CD14-positive monocyte (primary cell): ENCODE data around the gene TMEM60. TPM values are rescaled to one million over a fixed set of nuclear protein-coding genes. Genes with fewer than 3 reads are reported as not detected.

Experiments
- DNase-seq, 3 donors: peaks; one replicate each; pipeline ENCODE4 v3.0.0-alpha.2; 2011 to 2022
- H2AFZ ChIP-seq: 2 replicates; pipeline ENCODE4 v1.6.0; 2012; ENCODE audit warnings: mild to moderate bottlenecking, low read depth, low read length, inconsistent platforms; ENCODE audit not compliant: insufficient read depth, poor library complexity, severe bottlenecking
- H3K27ac ChIP-seq, 2 donors: 1 replicate in 1 of 2; 2 replicates in 1 of 2; pipeline ENCODE4 v1.5.1; 2012 to 2013; ENCODE audit warnings: low read length in 2 of 2, control low read depth in 1 of 2, inconsistent platforms in 1 of 2, low read depth in 1 of 2, mild to moderate bottlenecking in 1 of 2
- H3K27me3 ChIP-seq, 2 donors: one replicate each; pipeline versions ENCODE4 v1.6.0 to v1.6.1; 2011 to 2013; ENCODE audit warnings: low read length in 2 of 2; ENCODE audit not compliant: control insufficient read depth in 2 of 2, insufficient read depth in 2 of 2
- H3K36me3 ChIP-seq, 2 donors: replicated peaks in 1 of 2; 1 replicate in 1 of 2; 2 replicates in 1 of 2; pipeline versions ENCODE4 v1.5.1 to v1.6.1; 2012 to 2013; ENCODE audit warnings: low read length in 2 of 2, control low read depth in 1 of 2, inconsistent platforms in 1 of 2, mild to moderate bottlenecking in 1 of 2; ENCODE audit not compliant: insufficient read depth in 2 of 2, control insufficient read depth in 1 of 2
- H3K4me1 ChIP-seq, 2 donors: 1 replicate in 1 of 2; 2 replicates in 1 of 2; pipeline versions ENCODE4 v1.5.1 to v1.6.1; 2012 to 2013; ENCODE audit warnings: low read length in 2 of 2, control low read depth in 1 of 2, inconsistent platforms in 1 of 2, mild to moderate bottlenecking in 1 of 2, moderate library complexity in 1 of 2; ENCODE audit not compliant: insufficient read depth in 2 of 2, control insufficient read depth in 1 of 2
- H3K4me2 ChIP-seq: replicated peaks from 2 replicates; pipeline ENCODE3; 2012; ENCODE audit warnings: low read length, moderate library complexity, mild to moderate bottlenecking; ENCODE audit not compliant: poor library complexity, severe bottlenecking; ENCODE audit errors: extremely low read depth
- H3K4me3 ChIP-seq, 3 experiments: fragments of 200-600 bp in 1 of 3; sonication (generic) in 1 of 3; replicated peaks in 1 of 3; 1 replicate in 2 of 3; 2 replicates in 1 of 3; pipeline ENCODE4 v1.5.1; 2011 to 2013; ENCODE audit warnings: low read length in 3 of 3, mild to moderate bottlenecking in 3 of 3, control low read depth in 2 of 3, low read depth in 2 of 3, inconsistent platforms in 1 of 3, moderate library complexity in 1 of 3
- H3K79me2 ChIP-seq: 2 replicates; pipeline ENCODE4 v1.6.0; 2012; ENCODE audit warnings: mild to moderate bottlenecking, control low read depth, inconsistent platforms, low read length, moderate library complexity; ENCODE audit not compliant: insufficient read depth
- H3K9ac ChIP-seq: 2 replicates; pipeline ENCODE4 v1.6.0; 2017; ENCODE audit warnings: low read length, mild to moderate bottlenecking; ENCODE audit not compliant: insufficient read depth, poor library complexity, severe bottlenecking
- H3K9me3 ChIP-seq, 2 donors: replicated peaks in 1 of 2; 1 replicate in 1 of 2; 2 replicates in 1 of 2; pipeline versions ENCODE4 v1.5.1 to v1.6.1; 2012 to 2013; ENCODE audit warnings: low read length in 2 of 2, control low read depth in 1 of 2; ENCODE audit not compliant: control insufficient read depth in 1 of 2, insufficient read depth in 1 of 2
- H4K20me1 ChIP-seq: 2 replicates; pipeline ENCODE4 v1.6.0; 2012; ENCODE audit warnings: mild to moderate bottlenecking, low read length, control low read depth, moderate library complexity; ENCODE audit not compliant: insufficient read depth
- H3K27ac Mint-ChIP-seq, 7 donors: one replicate each; pipeline ENCODE4 v1.8.0; 2020; ENCODE audit warnings: mild to moderate bottlenecking in 7 of 7, mixed read lengths in 7 of 7, moderate library complexity in 6 of 7, inconsistent platforms in 2 of 7
- H3K27me3 Mint-ChIP-seq, 3 donors: one replicate each; pipeline ENCODE4 v1.8.0; 2021 to 2022; ENCODE audit warnings: low read depth in 3 of 3, mild to moderate bottlenecking in 3 of 3, mixed read lengths in 3 of 3, moderate library complexity in 3 of 3, inconsistent platforms in 1 of 3
- H3K36me3 Mint-ChIP-seq, 2 donors: one replicate each; pipeline ENCODE4 v1.8.0; 2020; ENCODE audit warnings: mixed read lengths in 2 of 2, inconsistent platforms in 1 of 2, mild to moderate bottlenecking in 1 of 2
- H3K4me1 Mint-ChIP-seq: one replicate; pipeline ENCODE4 v1.8.0; 2020; ENCODE audit warnings: mild to moderate bottlenecking, mixed read lengths
- H3K4me3 Mint-ChIP-seq, 2 donors: one replicate each; pipeline ENCODE4 v1.8.0; 2020; ENCODE audit warnings: mild to moderate bottlenecking in 2 of 2, mixed read lengths in 2 of 2, moderate library complexity in 1 of 2
- H3K9me3 Mint-ChIP-seq, 7 donors: one replicate each; pipeline ENCODE4 v1.8.0; 2020 to 2022; ENCODE audit warnings: mixed read lengths in 7 of 7, mild to moderate bottlenecking in 6 of 7, moderate library complexity in 6 of 7, inconsistent platforms in 2 of 7
- CTCF ChIP-seq: fragments of 200-600 bp; IDR thresholded peaks from one replicate; pipeline ENCODE4 v1.8.0; 2022; ENCODE audit warnings: antibody characterized with exemption, mild to moderate bottlenecking
- WGBS: methylation state at CpG from one replicate; pipeline ENCODE4 v1.1.5; 2013; ENCODE audit warnings: missing lambda C conversion rate; ENCODE audit not compliant: insufficient coverage; 5-methylcytosine and 5-hydroxymethylcytosine counted together
- intact Hi-C, 2 donors: fragments of 100-400 bp; cut with micrococcal nuclease; formaldehyde crosslinking; loops; one replicate each; pipeline versions ENCODE4 v1.15.0 to v1.15.1; 2023
- polyA plus RNA-seq, 3 donors: library from polyadenylated mRNA; depleted of rRNA in 1 of 3; unstranded in 2 of 3; stranded (reverse) in 1 of 3; fragments of 300-500 nt in 2 of 3; fragments of >200 nt in 1 of 3; fragmentation: Illumina TruSeq in 2 of 3; gene quantifications; 1 replicate in 2 of 3; 2 replicates in 1 of 3; pipeline ENCODE4 v1.2.3, GENCODE V29; 2012 to 2021

Gene TMEM60
- polyA plus RNA-seq, 3 donors = 5.5 to 27.6 (median 25.6) TPM

GRCh38 chr7:77794000-77794399 lies 4.2 kb downstream of the TMEM60 start:
- Histone ChIP-seq H3K79me2 (peaks cover 66% of the 10 kb centered on the region), H3K9ac (no peak overlapping the region), H3K27me3 (no peaks in the 10 kb centered on the region), H3K36me3 (peaks cover 0 to 15% of the 10 kb centered on the region in 2 donors), H3K4me1 (peaks cover 22 to 39% of the 10 kb centered on the region in 2 donors), H3K27ac (peak overlapping the region in 1 of 2 donors; percentile 55), H2AFZ (no peak overlapping the region), H3K9me3 (no peaks in the 10 kb centered on the region), H3K4me3 (no peak overlapping the region), H3K4me2 (no peak overlapping the region), H4K20me1 (peaks cover 30% of the 10 kb centered on the region)
- peaks cover 41% of the 10 kb centered on the region for H3K4me1 Mint-ChIP-seq
- no peak for DNase-seq
- no peak for TF ChIP-seq CTCF
- no CpG with 5 or more reads among the region's 4 CpGs for WGBS
- H3K9me3 Mint-ChIP-seq = no peaks in the 10 kb centered on the region
- H3K27me3 Mint-ChIP-seq = peaks cover 0 to 2% (median 2%) of the 10 kb centered on the region in 3 donors
- H3K27ac Mint-ChIP-seq = peak overlapping the region in 3 of 7 donors; percentile 5 to 27 (median 27)
- intact Hi-C loops = no loop called here
- H3K36me3 Mint-ChIP-seq = peaks cover 6 to 26% of the 10 kb centered on the region in 2 donors
- H3K4me3 Mint-ChIP-seq = no peak overlapping the region

- no peaks in the 10 kb centered on the region for H3K9me3 ChIP-seq
- Mint-ChIP-seq H3K4me3 (no peak overlapping the region), H3K36me3 (peaks cover 6 to 26% of the 10 kb centered on the region in 2 donors), H3K27me3 (peaks cover 0 to 3% (median 2%) of the 10 kb centered on the region in 3 donors), H3K9me3 (no peaks in the 10 kb centered on the region), H3K4me1 (peaks cover 32% of the 10 kb centered on the region), H3K27ac (no peak overlapping the region)
- no peaks in the 10 kb centered on the region for H3K27me3 ChIP-seq
- peaks cover 15 to 30% of the 10 kb centered on the region in 2 donors for H3K4me1 ChIP-seq
- H3K79me2 ChIP-seq = peaks cover 48% of the 10 kb centered on the region
- H4K20me1 ChIP-seq = peaks cover 24% of the 10 kb centered on the region
- intact Hi-C loops = no loop called here
- no peak overlapping the region for H2AFZ ChIP-seq
- H3K4me2 ChIP-seq = no peak overlapping the region
- H3K36me3 ChIP-seq = peaks cover 0 to 15% of the 10 kb centered on the region in 2 donors
- WGBS = no CpG with 5 or more reads among the region's 2 CpGs
- H3K9ac ChIP-seq = no peak overlapping the region
- no peak overlapping the region for H3K4me3 ChIP-seq
- no peak for DNase-seq
- peak overlapping the region in 1 of 2 donors; percentile 33 for H3K27ac ChIP-seq
- no peak for TF ChIP-seq CTCF
Measured at GRCh38 chr7:77791956-77792355, 6.3 kb downstream of the TMEM60 start.
